Hematopoietic multipotent progenitor cell treated with erythropoietin and hydrocortisone succinate and interleukin-3 and kit ligand, for 15 days (in vitro differentiated cells): ENCODE data around the gene RABGGTA.

Experiments used
- DNase-seq: peaks from one replicate; pipeline ENCODE4 v3.0.0-alpha.2; 2015; ENCODE audit warnings: low spot score

The RABGGTA gene

GRCh38 chr14:24279301-24280186, 8.1 kb upstream of the RABGGTA start:
- DNase-seq: peak; percentile 73

- no peak for DNase-seq
These were observed 7.0 kb upstream of the RABGGTA start for GRCh38 chr14:24278424-24278823.

DNA sequence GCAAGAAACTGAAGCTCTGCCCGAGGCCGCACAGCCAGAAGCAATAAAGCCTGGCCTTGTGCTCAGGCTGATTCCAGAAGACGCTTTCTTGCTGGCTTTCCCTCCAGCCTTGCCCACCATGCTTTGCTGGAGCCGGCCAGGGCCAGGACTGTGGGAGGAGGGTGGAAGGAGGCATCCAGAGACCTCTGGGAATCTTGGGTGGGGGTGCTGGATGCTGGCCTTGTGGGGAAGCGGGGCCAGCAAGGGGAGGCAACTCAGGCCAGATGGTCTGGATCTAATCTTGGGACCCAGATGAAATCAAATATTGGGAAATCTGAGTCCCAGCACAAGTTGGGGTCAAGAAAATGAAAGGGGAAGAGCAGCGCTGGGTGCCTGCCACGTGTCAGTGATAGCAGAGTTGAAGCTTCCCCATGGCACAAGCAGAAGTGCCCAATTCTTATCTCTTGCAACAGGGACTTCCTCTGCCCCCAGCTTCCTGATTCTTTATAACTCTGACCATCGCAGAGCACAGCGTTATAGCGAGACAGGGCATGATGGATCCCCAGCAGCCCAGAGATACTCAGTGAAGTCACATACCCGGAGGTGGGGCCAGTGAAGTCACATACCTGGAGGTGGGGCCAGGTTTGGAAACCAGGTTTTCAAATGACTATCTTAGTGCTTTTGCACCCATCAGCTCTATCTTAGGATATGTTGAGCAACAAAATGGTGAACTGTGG, 6.4 kb upstream of the RABGGTA start:
- no peak for DNase-seq

GRCh38 chr14:24277071-24277470, 5.7 kb upstream of the RABGGTA start:
- DNase-seq: no peak

DNA sequence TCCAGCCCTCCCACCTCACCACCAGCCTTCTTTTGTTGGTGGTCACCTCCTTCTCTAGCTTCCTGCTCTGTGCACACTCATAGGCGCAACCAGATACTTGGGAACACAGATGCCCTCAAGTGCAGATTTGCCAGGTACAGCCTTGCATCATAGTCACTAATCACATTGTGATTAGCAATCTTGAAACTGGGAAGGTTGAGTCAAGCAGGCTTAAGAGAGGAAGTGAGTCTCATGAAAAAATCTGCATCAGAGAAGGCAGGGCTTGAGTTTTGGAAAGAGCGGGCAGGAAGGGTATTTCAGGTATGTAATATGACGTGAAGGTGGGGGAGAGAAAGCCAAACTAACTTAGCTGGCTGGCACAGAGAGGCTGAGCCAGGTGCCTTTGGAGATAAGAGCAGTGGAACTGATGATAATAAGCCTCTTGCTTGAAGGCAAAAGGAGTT, 2.7 kb upstream of the RABGGTA start:
- peak; percentile 51 for DNase-seq

GRCh38 chr14:24273422-24273998, 2.1 kb upstream of the RABGGTA start:
- DNase-seq: no peak

- no peak for DNase-seq
These were observed 1.1 kb upstream of the RABGGTA start for GRCh38 chr14:24272467-24272866.

DNA sequence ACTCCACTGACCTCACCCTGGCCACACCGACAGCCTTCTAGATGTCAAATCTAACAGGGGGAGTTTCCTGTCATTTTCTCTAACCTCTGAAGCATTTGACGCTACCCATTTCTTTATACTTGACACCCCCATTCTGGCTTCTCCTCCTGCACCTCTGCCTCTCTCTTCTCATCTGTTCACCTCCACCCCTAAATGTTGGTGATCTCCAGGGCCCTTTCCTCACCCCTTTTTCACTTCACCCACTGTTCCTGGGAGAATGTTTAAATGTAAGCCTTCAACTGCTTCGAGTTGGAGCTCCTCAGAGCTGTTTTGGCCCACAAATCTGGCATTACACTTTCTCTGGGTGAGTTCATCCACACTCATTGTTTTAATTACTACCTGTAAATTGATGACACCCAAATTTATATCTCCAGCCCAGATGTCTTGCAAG, 452 bp upstream of the RABGGTA start:
- DNase-seq: no peak

DNA sequence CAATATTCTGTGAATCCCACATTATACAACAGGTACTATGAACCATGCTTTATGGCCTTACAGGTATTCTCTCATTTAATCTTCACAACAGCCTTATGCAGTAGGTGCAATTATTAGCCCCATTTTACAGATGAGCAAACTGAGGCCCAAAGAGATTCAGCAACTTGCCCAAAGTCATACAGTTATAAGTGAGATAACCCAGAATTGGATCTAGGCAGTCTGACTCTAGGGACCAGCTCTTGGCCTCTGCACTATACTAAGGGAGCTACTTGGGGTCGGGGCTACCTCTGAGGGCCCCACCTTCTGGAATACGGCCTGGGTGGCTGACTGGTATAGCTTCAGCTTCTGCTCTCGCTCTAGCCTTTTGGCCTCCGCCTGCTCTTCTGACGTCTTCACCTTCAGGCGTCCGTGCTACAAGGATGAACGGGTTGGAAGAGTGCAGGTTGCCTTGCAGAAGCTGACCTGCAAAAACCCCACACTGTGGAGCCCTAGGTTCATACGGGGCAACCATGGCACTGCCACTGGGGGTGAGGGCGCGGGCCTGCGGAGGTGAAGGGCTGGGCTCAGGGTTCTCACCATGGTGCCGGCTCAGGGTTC, 762 bp downstream of the RABGGTA start:
- no peak for DNase-seq

- DNase-seq: no peak
These were observed 1.4 kb downstream of the RABGGTA start for GRCh38 chr14:24269910-24270536.

- DNase-seq: no peak
These were observed 2.0 kb downstream of the RABGGTA start for GRCh38 chr14:24269368-24269767.

DNA sequence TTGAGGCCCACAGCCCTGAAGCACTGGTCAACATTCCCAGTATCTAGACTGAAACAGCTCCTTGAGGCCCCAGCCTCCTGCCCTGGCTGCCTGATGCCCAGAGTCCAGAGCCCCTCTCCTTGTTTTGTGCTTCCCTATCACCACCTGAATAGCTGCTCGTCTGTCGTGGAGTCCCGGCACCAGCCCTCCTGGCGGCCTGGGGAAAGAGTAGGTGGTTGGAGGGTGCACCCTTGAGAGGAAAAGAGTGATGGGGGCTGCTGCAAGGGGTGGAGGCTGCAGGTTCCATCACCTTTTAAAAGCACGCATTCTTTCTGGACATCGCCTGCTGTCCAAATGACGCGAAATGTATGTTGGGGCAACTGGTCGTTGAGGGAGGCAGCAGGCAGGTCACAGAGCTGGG, 3.2 kb downstream of the RABGGTA start:
- DNase-seq: no peak

DNA sequence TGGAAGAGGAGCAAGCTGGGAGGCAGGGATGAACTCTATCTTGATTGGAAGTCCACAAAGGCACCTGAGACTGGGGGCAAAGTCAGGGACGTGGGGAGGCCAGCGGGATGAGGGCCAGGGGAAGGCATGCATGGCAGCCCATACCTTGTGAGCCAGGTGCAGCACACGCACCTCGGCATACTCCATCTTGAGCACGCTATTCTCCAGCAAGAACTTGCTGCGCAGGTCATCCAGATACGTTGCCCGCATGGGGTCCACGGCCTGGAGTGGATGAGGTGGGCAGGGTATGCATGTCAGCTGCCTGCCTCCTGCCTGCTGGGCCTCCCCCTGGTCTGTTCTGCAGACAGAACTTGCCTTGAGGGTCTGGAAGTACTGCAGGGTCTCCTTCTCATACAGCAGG, 3.9 kb downstream of the RABGGTA start:
- DNase-seq: no peak

GRCh38 chr14:24266344-24267244, 4.8 kb downstream of the RABGGTA start:
- no peak for DNase-seq

GRCh38 chr14:24264298-24264697, 7.1 kb downstream of the RABGGTA start:
- no peak for DNase-seq

DNA sequence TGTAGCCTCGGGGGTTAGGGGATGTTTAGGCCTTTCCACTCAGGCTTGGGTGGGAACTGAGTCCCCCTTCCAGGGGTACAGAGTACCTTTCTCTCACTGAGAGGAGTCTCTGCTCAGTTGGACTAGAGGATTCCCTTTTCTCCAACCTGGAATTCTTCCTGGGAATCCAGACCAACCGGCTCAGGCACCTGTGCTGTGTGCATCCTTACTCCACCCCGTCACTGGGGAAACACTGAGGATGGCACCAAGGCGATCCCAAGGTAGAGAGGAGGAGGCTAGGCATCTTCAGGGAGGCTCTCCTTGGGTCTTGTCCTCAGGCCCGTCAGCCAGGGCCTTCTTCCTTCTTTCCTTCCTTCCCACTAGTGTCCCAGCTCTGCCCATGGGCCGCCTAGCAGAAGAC, 7.5 kb downstream of the RABGGTA start:
- no peak for DNase-seq

GRCh38 chr14:24262821-24263733, 8.3 kb downstream of the RABGGTA start, which contains the start of gene TGM1:
Gene TGM1, minus strand, starts transcription at chr14:24263177. Its CDS starts 825 bp downstream, at chr14:24262352.
- DNase-seq: no peak

DNA sequence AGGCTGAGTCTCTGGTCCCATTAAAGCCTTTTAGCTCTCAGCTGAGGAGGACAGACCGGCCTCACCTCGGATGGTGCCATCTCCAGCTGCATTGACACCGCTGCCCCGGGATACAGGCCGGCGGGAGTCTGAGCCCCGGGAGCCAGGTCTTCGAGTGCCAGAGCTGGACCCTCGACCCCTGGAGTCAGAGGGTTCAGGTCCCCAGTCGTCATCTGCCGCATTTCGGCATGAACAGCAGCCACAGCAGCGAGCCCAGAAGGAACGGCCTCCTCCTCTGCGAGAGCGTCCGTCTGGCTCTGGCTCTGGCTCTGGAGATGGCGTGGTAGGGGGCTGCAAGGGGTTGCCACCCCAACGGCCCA, 9.4 kb downstream of the RABGGTA start:
- no peak for DNase-seq

GRCh38 chr14:24261256-24261968, 10.0 kb downstream of the RABGGTA start:
- no peak for DNase-seq
